HG03095 (cell line): ENCODE data around the gene ZSWIM4.
"Not testable (repeated sequence)": the region's sequence is repeated elsewhere in the genome, so short reads cannot be mapped to it uniquely, and the experiment has no call there.

Experiments
- ATAC-seq: cut with Tn5 transposase; IDR thresholded peaks from one replicate; pipeline ENCODE4 v1.9.1; 2021; ENCODE audit warnings: moderate library complexity; ENCODE audit not compliant: unreplicated experiment

The ZSWIM4 gene

DNA sequence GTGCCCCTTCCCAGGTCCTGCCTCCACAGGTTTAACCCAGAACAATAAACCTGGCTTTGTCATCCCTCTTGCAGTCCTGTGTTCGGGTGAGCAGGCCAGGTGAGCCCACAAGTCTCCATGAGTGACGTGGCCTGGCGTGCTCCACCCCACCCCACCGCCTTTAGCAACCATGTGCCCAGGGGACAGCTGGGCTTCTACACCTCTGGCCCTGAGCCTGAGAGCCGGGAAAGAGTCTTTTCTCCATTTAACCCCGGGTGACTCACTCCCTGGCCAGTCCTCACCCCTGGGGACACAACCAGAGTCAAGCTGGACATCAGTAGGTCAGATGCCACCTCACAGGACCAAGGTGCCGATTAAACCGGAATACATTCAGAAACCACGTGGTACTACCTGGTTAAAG is 16.8 kb upstream of the ZSWIM4 start:
- no peak for ATAC-seq

DNA sequence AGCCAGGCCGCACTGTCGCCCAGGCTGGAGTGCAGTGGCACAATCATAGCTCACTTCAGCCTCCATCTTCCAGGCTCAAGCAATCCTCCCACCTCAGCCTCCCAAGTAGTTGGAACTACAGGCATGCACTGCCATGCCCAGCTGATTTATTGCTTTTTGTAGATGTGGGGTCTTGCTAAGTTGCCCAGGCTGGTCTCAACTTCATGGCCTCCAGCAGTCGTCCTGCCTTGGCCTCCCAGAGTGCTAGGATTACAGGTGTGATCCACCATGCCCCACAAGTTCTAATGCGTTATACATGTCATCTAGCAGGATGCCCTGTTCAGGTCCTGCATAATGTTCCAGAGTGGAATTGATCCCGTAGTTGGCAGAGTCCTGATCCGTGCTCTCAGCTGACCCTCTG is 16.4 kb upstream of the ZSWIM4 start:
- ATAC-seq: no peak

DNA sequence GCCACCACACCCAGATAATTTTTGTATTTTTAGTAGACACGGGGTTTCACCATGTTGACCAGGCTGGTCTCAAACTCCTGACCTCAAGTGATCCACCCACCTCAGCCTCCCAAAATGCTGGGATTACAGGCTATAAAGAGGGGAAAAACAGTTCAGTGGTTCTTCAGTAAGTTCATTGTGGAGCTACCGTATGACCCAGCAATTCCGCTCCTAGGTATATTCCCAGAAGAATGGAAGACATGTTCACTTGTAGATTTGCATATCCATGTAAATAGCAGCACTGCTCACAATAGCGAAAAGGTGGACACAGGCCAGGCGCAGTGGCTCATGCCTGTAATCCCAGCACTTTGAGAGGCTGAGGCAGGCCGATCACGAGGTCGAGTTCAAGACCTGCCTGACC is 15.4 kb upstream of the ZSWIM4 start:
- ATAC-seq: not testable (repeated sequence)

DNA sequence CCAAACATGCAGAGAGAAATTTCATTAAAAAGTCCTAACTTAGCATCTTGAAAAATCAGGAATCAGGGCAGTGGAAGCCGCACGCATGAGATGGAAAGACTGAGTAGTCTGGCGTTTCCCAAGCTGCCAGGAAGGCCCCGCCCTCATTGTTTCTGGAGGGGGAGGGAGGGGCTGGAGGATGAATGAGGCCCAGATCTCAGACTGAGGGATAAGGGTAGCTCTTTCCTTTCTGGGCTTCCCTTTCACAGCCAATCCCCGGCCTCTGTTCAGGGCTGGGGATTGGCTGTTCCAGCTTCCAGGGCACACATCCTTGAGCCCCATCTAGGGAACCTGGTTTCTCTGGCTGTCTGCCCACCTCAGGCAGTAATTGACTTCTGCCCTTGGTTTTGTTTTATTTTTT is 13.7 kb upstream of the ZSWIM4 start:
- ATAC-seq: no peak

DNA sequence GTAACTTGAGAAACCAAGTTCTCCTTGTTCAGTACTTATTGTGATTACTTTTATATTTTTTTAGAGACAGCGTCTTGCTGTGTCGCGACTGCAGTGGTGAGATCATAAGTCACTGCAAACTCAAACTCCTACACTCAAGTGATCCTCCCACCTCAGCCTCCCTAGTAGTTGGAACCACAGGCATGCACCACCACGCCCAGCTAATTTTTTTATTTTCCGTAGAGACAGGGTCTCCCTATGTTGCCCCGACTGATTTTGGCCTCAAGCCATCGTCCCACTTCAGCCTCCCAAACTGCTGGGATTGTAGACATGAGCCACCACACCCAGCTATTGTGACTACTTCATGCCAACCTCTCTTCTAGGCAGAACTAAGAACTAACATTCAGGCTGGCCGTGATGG is 12.7 kb upstream of the ZSWIM4 start:
- no peak for ATAC-seq

DNA sequence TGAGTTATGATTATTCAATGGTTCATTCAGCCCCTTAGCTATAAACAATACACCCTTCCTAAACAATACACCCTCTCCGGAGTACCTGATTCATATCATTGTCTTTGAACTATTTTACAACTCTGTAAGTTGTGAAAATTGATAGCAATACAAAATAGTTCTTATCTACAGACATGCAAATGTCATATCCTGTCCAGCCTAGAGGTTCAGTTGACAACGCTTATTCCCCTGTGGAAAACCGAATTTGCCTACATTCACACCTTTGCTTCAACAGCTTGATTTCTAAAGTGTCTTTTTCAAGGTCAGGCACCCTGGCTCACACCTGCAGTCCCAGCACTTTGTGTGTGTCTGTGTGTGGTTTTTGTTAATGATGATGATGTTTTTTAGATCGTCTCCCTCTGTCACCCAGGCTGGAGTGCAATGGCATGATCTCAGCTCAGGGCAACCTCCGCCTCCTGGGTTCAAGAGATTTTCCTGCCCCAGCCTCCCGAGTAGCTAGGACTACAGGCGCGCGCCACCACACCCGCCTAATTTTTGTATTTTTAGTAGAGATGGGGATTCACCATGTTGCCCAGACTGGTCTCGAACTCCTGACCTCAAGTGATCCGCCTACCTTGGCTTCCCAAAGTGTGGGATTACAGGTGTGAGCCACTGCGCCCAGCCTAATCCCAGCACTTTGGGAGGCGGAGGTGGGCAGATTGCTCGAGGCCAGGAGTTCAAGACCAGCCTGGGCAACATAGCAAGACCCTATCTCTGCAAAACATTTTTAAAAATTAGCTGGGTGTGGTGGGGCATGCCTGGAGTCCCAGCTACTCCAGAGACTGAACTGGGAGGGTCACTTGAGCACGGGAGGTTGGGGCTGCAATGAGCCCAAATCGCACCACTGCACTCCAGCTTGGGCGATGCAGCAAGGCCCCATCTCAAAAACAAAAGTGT is 11.4 kb upstream of the ZSWIM4 start:
- ATAC-seq: no peak

DNA sequence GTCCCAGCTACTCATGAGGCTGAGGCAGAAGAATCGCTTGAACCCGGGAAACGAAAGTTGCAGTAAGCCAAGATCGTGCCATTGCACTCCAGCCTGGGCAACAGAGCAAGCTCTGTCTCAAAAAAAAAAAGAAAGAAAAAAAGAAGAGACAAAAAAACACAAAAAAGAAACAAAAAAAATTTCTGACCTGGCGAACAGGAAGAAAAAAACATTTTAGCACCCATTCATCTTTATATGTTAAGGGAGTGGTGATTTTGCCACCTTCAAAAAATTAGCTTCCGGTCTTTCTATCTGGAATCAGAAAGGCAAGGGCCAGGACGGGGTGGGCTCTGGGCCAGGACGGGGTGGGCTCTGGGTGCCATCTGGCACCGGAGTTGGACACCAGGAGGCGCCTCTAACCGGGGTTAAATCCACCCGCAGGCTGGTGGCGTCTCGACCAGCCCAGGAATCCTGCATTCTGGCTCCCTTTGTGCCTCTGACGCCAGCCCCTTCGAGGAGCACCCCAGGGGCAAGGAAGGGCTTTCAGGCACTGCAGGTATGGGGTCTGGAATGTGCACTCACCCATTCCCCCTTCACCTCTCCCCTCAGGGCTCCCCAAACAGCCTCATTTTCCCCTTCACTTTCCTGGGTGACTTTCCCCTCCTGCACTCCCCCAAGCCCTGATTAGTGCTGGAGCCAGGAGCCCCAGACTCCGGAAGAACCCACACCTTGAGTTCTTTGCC is 10.4 kb upstream of the ZSWIM4 start:
- ATAC-seq: no peak

DNA sequence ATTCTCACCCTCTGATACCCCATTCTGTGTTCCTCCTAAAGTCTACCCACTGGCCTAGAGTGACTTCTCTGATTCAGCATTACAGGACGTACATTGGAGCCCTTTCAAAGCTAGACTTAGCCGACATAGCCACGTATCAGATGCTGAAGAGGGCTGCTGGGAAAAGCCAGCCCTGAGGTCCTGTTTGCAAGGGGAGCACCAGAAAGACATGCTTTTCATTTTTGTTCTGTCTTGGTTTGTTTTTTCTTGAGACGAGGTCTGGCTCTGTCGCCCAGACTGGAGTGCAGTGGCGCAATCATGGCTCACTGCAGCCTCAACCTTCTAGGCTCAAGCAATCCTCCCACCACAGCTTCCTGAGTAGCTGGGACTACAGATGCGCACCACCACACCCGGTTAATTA is 6.3 kb upstream of the ZSWIM4 start:
- no peak for ATAC-seq

DNA sequence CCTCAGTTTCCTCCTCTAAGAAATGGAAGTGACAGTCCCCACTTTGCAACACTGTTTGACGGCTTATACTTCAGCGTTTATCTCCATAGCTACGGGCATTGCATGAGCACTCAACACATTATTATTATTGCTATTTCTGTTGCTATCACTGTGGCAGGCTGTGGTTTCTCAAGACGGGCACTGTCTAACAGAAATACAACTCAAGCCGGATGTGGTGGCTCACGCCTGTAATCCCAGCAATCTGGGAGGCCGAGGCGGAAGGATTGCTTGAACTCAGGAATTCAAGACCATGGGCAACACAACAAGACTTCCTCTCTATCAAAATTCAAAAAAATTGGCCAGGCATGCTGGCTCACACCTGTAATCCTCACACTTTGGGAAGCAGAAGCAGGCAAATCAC is 4.9 kb upstream of the ZSWIM4 start:
- ATAC-seq: no peak

DNA sequence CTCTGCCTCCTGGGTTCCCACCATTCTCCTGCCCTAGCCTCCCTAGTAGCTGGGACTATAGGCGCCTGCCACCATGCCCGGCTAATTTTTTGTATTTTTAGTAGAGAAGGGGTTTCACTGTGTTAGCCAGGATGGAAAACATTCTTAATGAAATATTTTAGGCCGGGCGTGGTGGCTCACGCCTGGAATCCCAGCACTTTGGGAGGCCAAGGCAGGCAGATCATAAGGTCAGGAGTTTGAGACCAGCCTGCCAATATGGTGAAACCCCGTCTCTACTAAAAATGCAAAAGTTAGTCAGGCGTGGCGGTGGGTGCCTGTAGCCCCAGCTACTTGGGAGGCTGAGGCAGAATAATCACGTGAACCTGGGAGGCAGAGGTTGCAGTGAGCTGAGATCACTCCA is 1.9 kb upstream of the ZSWIM4 start:
- not testable (repeated sequence) for ATAC-seq

DNA sequence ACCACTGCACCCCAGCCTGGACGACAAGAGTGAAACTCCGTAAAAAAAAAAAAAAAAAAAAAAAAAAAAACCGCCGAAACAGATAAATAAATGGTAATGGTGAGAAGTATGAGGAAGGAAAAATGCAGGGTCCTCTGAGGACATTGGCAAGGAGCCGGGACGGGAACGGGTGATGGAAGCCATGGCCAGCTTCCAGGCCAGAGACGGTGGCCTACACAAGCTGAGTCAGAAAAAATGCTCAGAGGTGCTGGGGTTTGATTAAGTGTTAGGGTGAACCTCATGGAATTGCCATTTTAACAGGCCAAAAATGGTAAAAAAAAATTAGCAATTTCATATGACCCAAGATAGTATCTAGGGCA is 866 bp upstream of the ZSWIM4 start:
- no peak for ATAC-seq

DNA sequence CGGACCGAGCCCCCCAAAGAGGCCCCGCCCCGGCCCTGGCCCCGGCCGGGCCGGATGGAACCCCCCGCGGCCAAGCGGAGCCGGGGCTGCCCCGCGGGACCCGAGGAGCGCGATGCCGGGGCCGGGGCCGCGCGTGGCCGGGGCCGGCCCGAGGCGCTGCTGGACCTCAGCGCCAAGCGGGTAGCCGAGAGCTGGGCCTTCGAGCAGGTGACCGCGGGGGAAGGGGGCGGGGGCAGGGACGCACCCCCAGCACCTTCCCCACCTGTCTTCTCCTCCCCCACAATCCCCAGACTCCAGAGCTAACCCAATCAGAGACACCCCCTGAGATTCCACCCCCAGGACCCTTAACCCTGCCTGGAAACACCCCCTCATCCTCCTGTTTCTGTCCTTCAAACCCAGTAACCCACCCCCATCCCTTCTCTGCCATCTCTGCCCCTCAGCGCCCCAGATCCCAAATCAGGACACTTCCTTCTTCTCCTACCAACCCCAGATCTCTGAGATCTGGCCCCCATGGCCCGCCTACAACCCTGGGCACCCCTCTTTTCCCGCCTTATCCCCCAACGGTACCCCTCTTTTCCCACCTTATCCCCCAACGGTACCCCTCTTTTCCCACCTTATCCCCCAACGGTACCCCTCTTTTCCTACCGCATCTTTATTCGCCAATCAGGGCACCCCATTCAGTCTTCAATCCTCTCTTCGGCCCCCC is 505 bp downstream of the ZSWIM4 start:
- ATAC-seq: peak; percentile 39

DNA sequence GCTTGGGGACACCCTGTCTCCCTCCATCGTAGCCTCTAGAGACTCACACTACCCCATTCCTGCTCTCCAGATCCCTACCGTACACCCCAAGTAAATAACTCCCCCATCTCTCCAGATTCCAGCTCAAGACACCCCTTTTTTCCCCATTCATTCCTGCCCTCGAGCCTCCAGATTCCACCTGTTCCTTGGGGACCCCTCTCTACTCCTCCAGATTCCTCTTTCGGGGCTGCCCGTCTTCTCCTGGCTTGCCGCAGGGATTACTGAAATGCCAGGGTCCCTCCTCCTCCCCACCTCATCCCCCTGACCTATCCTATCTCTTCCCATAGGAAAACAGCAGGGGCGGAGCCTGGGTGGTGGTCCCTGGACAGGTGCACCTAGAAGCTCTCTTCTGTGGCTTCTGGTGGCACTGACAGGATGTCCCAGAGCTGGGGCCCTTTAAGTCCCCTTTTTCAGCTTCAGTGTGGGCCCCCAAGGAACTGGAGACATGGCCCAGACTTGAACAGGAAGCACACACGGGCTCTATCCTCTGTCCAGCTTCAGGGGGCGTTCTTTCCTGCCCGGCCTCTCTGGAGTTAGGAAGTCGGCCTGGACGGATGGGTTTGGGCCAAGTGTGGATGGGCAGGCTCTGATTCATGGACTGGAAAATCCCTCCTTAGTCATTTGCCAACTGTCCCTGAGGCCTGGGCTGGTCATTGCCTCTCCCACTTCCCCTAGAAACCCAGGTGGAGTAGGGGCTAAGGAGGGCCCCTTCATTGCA is 1.2 kb downstream of the ZSWIM4 start:
- ATAC-seq: no peak

DNA sequence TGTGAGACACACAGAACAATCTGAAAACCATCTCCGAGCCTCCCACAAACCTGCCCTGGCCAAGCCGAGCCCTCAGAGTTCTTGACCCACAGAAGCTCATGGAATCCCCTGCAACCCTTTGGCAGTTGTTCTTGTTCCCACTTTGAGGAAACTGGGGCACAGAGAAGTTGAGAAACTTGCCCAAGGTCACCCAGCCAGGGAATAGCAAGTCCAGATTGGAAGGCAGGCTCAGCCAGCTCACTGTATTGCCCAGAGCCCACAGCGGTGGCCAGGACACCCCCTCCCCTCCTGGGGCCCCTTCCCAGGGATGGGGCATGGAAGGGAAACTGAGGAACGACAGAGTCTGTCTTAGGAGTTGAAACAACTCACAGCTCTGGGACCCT is 1.8 kb downstream of the ZSWIM4 start:
- ATAC-seq: no peak

DNA sequence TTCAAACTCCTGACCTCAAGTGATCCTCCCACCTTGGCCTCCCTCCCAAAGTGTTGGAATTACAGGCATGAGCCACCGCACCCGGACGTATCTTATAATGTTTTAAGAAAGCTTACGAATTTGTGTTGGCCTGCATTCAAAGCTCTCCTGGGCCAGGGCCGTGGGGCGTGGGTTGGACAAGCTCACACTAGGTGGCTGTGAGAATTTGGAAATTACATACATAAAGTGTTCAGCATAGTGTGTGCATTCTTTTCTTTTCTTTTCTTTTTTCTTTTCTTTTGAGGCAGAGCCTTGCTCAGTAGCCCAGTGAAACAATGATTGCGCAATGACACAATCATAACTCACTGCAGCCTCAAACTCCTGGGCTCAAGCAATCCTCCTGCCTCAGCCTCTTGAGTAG is 2.6 kb downstream of the ZSWIM4 start:
- no peak for ATAC-seq

DNA sequence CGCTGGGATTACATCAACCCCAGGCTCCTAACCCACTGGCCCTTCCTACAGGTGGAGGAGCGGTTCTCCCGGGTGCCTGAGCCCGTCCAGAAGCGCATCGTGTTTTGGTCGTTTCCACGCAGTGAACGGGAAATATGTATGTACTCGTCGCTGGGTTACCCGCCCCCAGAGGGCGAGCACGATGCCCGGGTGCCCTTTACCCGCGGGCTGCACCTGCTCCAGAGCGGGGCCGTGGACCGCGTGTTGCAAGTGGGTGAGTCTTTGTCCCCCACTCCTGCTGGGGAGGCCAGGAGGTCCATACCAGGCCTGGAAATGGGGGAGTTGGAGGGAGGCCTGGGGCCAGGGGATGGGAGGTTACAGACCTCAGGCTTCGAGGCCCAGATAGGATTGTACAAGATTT is 4.4 kb downstream of the ZSWIM4 start:
- no peak for ATAC-seq

DNA sequence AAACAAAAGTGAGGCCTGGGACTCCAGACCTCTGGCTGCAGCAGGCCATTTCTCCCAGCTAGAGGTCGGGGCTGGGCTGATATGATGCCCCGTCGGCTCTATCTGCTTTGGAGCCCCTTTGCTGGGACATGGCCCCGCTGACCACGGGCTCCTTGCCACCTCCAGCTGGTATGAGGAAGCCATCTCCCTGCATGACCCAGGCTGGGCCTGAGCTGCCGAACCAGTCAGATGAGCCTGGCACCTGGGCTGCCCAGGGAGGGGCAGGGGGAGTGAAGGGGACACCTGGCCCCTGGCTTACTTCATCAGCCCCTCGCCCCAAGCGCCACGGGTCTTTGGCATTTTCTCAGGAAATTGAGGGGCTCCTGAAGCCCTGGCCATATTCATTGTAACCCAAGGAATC is 7.8 kb downstream of the ZSWIM4 start:
- no peak for ATAC-seq

DNA sequence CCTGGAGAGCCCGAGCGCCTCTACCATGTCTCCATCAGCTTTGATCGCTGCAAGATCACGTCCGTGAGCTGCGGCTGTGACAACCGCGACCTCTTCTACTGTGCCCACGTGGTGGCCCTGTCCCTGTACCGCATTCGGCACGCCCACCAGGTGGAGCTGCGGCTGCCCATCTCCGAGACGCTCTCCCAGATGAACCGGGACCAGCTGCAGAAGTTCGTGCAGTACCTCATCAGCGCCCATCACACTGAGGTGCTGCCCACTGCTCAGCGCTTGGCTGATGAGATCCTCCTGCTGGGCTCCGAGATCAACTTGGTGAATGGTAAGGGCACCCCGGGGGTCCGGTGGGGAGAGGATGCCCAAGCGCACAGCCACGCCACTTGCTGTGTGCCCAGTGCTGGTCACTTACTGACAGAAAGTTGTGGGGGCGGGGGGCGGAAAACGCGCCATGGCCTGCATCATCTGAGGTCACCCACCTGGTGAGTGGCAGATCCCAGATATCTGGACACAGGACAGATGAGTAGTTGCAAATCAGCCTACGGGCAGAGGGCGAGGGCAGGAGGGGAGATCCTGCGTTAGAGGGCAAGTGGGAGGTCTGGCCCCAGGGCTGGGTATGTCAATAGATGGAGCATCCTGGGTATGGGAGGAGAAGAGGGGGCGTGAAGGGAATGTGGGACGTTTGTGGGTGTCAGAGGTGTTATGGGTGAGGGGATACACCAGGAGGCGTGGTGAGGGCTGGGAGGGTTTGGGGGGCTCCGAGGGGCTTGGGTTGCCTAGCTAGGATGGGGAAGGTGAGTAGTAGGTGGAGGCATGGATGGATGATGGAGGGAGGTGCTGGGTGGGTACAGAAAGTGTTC is 9.8 kb downstream of the ZSWIM4 start:
- no peak for ATAC-seq

DNA sequence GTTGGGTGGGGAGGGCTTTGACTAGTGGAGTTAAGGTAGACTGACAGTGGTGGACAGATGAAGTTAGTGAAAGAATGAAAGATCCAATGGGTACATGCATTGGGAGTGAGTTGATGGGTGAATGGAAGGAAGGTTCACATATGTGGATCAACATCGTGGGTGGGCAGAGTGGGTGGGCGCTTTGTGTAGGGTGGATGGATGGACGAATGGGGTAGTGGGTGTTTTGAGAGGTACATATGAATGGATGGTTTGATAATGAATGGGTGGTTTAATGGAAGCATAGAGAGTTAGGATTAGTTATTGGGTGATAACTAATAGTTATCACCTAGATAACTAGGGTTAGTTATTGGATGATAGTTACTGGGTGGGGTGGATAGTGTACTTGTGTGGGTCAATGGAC is 11.5 kb downstream of the ZSWIM4 start:
- ATAC-seq: no peak

DNA sequence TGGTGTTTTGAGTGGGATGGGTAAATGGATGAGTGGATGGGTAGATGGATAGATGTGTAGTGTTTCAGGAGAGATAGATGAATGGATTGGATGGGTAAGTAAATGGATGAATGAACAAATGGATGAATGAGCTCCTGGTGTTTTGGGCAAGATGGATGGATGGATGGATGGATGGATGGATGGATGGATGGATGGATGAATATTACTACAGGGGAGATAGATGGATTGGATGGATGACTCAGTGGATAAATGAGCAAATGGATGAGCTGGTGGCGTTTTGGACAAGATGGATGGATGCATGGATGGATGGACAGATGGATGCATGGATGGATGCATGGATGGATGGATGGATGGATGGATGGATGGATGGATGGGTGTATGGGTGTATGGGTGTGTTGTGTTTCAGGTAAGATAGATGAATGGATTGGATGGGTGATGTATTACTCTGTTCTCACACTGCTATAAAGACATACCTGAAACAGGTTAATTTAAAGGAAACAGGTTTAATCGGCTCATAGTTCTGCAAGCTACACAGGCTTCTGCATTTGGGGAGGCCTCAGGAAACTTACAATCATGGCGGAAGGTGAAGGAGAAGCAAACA is 12.3 kb downstream of the ZSWIM4 start:
- ATAC-seq: no peak
